Measurements from ENCODE around the gene SERPINB1.

GRCh38 chr6:2819978-2820377 lies 21.7 kb downstream of the SERPINB1 start:
- TF ChIP-seq, protein P1, sequence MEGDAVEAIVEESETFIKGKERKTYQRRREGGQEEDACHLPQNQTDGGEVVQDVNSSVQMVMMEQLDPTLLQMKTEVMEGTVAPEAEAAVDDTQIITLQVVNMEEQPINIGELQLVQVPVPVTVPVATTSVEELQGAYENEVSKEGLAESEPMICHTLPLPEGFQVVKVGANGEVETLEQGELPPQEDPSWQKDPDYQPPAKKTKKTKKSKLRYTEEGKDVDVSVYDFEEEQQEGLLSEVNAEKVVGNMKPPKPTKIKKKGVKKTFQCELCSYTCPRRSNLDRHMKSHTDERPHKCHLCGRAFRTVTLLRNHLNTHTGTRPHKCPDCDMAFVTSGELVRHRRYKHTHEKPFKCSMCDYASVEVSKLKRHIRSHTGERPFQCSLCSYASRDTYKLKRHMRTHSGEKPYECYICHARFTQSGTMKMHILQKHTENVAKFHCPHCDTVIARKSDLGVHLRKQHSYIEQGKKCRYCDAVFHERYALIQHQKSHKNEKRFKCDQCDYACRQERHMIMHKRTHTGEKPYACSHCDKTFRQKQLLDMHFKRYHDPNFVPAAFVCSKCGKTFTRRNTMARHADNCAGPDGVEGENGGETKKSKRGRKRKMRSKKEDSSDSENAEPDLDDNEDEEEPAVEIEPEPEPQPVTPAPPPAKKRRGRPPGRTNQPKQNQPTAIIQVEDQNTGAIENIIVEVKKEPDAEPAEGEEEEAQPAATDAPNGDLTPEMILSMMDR (IDR thresholded peaks at IDR 0.05), result no peak
- TF ChIP-seq POLR2A (IDR thresholded peaks at IDR 0.05), result no peak

Data from esophagus squamous epithelium (tissue), 4 donors.